ENCODE results near the gene HHEX.

HHEX gene

GRCh38 chr10:92667078-92667477 lies 22.7 kb upstream of the HHEX start:
- H3K4me1 ChIP-seq (ENCODE audit: control insufficient read depth, insufficient read depth, low read length): no peaks in the 10 kb centered on the region
- WGBS, 2 experiments: 95% methylated on average over 6 of the region's 6 CpGs
- H3K27me3 ChIP-seq (ENCODE audit: control insufficient read depth, insufficient read depth, low read length, poor library complexity, severe bottlenecking): no peaks in the 10 kb centered on the region
- no peaks in the 10 kb centered on the region for H3K9me3 ChIP-seq (ENCODE audit: control insufficient read depth, low read length)
- H3K27ac ChIP-seq (ENCODE audit: insufficient read depth, low read depth, low read length, poor library complexity, severe bottlenecking): no peak overlapping the region
- H3K4me3 ChIP-seq (ENCODE audit: insufficient read depth, low read depth, low read length): no peak overlapping the region
- H3K36me3 ChIP-seq (ENCODE audit: control insufficient read depth, insufficient read depth, low read length): no peaks in the 10 kb centered on the region

- H3K4me1 ChIP-seq (ENCODE audit: control insufficient read depth, insufficient read depth, low read length): no peaks in the 10 kb centered on the region
- no peak overlapping the region for H3K4me3 ChIP-seq (ENCODE audit: insufficient read depth, low read depth, low read length)
- no peaks in the 10 kb centered on the region for H3K27me3 ChIP-seq (ENCODE audit: control insufficient read depth, insufficient read depth, low read length, poor library complexity, severe bottlenecking)
- no peaks in the 10 kb centered on the region for H3K36me3 ChIP-seq (ENCODE audit: control insufficient read depth, insufficient read depth, low read length)
- no peaks in the 10 kb centered on the region for H3K9me3 ChIP-seq (ENCODE audit: control insufficient read depth, low read length)
- no peak overlapping the region for H3K27ac ChIP-seq (ENCODE audit: insufficient read depth, low read depth, low read length, poor library complexity, severe bottlenecking)
Observed at GRCh38 chr10:92677708-92678107, 12.0 kb upstream of the HHEX start.

GRCh38 chr10:92678206-92678605 lies 11.5 kb upstream of the HHEX start:
- Histone ChIP-seq H3K36me3 (ENCODE audit: control insufficient read depth, insufficient read depth, low read length) (no peaks in the 10 kb centered on the region), H3K9me3 (ENCODE audit: control insufficient read depth, low read length) (no peaks in the 10 kb centered on the region), H3K27ac (ENCODE audit: insufficient read depth, low read depth, low read length, poor library complexity, severe bottlenecking) (no peak overlapping the region), H3K4me1 (ENCODE audit: control insufficient read depth, insufficient read depth, low read length) (no peaks in the 10 kb centered on the region), H3K27me3 (ENCODE audit: control insufficient read depth, insufficient read depth, low read length, poor library complexity, severe bottlenecking) (no peaks in the 10 kb centered on the region), H3K4me3 (ENCODE audit: insufficient read depth, low read depth, low read length) (no peak overlapping the region)
- WGBS, 2 experiments: 91 to 93% methylated on average over 5 of the region's 5 CpGs

- H3K9me3 ChIP-seq (ENCODE audit: control insufficient read depth, low read length): no peaks in the 10 kb centered on the region
- no peak overlapping the region for H3K27ac ChIP-seq (ENCODE audit: insufficient read depth, low read depth, low read length, poor library complexity, severe bottlenecking)
- WGBS, 2 experiments: 94 to 100% methylated on average over 1 to 2 of the region's 2 CpGs
- H3K4me1 ChIP-seq (ENCODE audit: control insufficient read depth, insufficient read depth, low read length): no peaks in the 10 kb centered on the region
- H3K27me3 ChIP-seq (ENCODE audit: control insufficient read depth, insufficient read depth, low read length, poor library complexity, severe bottlenecking): no peaks in the 10 kb centered on the region
- H3K36me3 ChIP-seq (ENCODE audit: control insufficient read depth, insufficient read depth, low read length): no peaks in the 10 kb centered on the region
- H3K4me3 ChIP-seq (ENCODE audit: insufficient read depth, low read depth, low read length): no peak overlapping the region
Observed at GRCh38 chr10:92681306-92681834, 8.4 kb upstream of the HHEX start.

- 57 to 64% methylated on average over 5 of the region's 5 CpGs for whole genome bisulfite sequencing, 2 experiments
- H3K27me3 ChIP-seq (ENCODE audit: control insufficient read depth, insufficient read depth, low read length, poor library complexity, severe bottlenecking): peaks cover 61% of the 10 kb centered on the region
- peaks cover 6% of the 10 kb centered on the region for H3K4me1 ChIP-seq (ENCODE audit: control insufficient read depth, insufficient read depth, low read length)
- H3K9me3 ChIP-seq (ENCODE audit: control insufficient read depth, low read length): no peaks in the 10 kb centered on the region
- no peak overlapping the region for H3K27ac ChIP-seq (ENCODE audit: insufficient read depth, low read depth, low read length, poor library complexity, severe bottlenecking)
- no peaks in the 10 kb centered on the region for H3K36me3 ChIP-seq (ENCODE audit: control insufficient read depth, insufficient read depth, low read length)
- H3K4me3 ChIP-seq (ENCODE audit: insufficient read depth, low read depth, low read length): no peak overlapping the region
Observed at GRCh38 chr10:92688573-92688926, 1.2 kb upstream of the HHEX start.

- H3K27me3 ChIP-seq (ENCODE audit: control insufficient read depth, insufficient read depth, low read length, poor library complexity, severe bottlenecking): peaks cover 67% of the 10 kb centered on the region
- peak overlapping the region; percentile 11 for H3K4me3 ChIP-seq (ENCODE audit: insufficient read depth, low read depth, low read length)
- H3K4me1 ChIP-seq (ENCODE audit: control insufficient read depth, insufficient read depth, low read length): peaks cover 6% of the 10 kb centered on the region
- 1 to 2% methylated on average over 63 of the region's 63 CpGs for WGBS, 2 experiments
- no peak overlapping the region for H3K27ac ChIP-seq (ENCODE audit: insufficient read depth, low read depth, low read length, poor library complexity, severe bottlenecking)
- no peaks in the 10 kb centered on the region for H3K36me3 ChIP-seq (ENCODE audit: control insufficient read depth, insufficient read depth, low read length)
- H3K9me3 ChIP-seq (ENCODE audit: control insufficient read depth, low read length): no peaks in the 10 kb centered on the region
Observed at GRCh38 chr10:92688927-92689662, 660 bp upstream of the HHEX start.

- Histone ChIP-seq H3K27ac (ENCODE audit: insufficient read depth, low read depth, low read length, poor library complexity, severe bottlenecking) (no peak overlapping the region), H3K4me1 (ENCODE audit: control insufficient read depth, insufficient read depth, low read length) (peaks cover 6% of the 10 kb centered on the region), H3K4me3 (ENCODE audit: insufficient read depth, low read depth, low read length) (peak overlapping the region; percentile 14), H3K9me3 (ENCODE audit: control insufficient read depth, low read length) (no peaks in the 10 kb centered on the region), H3K27me3 (ENCODE audit: control insufficient read depth, insufficient read depth, low read length, poor library complexity, severe bottlenecking) (peaks cover 80% of the 10 kb centered on the region), H3K36me3 (ENCODE audit: control insufficient read depth, insufficient read depth, low read length) (no peaks in the 10 kb centered on the region)
- WGBS, 2 experiments: 1% methylated on average over 73 of the region's 73 CpGs
Observed at GRCh38 chr10:92690211-92690914, 608 bp downstream of the HHEX start.

- Histone ChIP-seq H3K4me3 (ENCODE audit: insufficient read depth, low read depth, low read length) (no peak overlapping the region), H3K36me3 (ENCODE audit: control insufficient read depth, insufficient read depth, low read length) (no peaks in the 10 kb centered on the region), H3K4me1 (ENCODE audit: control insufficient read depth, insufficient read depth, low read length) (peaks cover 6% of the 10 kb centered on the region), H3K27me3 (ENCODE audit: control insufficient read depth, insufficient read depth, low read length, poor library complexity, severe bottlenecking) (peaks cover 86% of the 10 kb centered on the region), H3K27ac (ENCODE audit: insufficient read depth, low read depth, low read length, poor library complexity, severe bottlenecking) (no peak overlapping the region), H3K9me3 (ENCODE audit: control insufficient read depth, low read length) (no peaks in the 10 kb centered on the region)
- 1 to 3% methylated on average over 30 of the region's 30 CpGs for WGBS, 2 experiments
Observed at GRCh38 chr10:92690915-92691590, 1.3 kb downstream of the HHEX start.

GRCh38 chr10:92691591-92692079 lies 1.9 kb downstream of the HHEX start:
- Histone ChIP-seq H3K36me3 (ENCODE audit: control insufficient read depth, insufficient read depth, low read length) (no peaks in the 10 kb centered on the region), H3K27ac (ENCODE audit: insufficient read depth, low read depth, low read length, poor library complexity, severe bottlenecking) (no peak overlapping the region), H3K9me3 (ENCODE audit: control insufficient read depth, low read length) (no peaks in the 10 kb centered on the region), H3K4me1 (ENCODE audit: control insufficient read depth, insufficient read depth, low read length) (peaks cover 6% of the 10 kb centered on the region), H3K4me3 (ENCODE audit: insufficient read depth, low read depth, low read length) (no peak overlapping the region), H3K27me3 (ENCODE audit: control insufficient read depth, insufficient read depth, low read length, poor library complexity, severe bottlenecking) (peaks cover 92% of the 10 kb centered on the region)
- WGBS, 2 experiments: 1% methylated on average over 35 of the region's 35 CpGs

- Histone ChIP-seq H3K4me1 (ENCODE audit: control insufficient read depth, insufficient read depth, low read length) (peaks cover 6% of the 10 kb centered on the region), H3K27me3 (ENCODE audit: control insufficient read depth, insufficient read depth, low read length, poor library complexity, severe bottlenecking) (peaks cover 98% of the 10 kb centered on the region), H3K36me3 (ENCODE audit: control insufficient read depth, insufficient read depth, low read length) (no peaks in the 10 kb centered on the region), H3K9me3 (ENCODE audit: control insufficient read depth, low read length) (no peaks in the 10 kb centered on the region), H3K27ac (ENCODE audit: insufficient read depth, low read depth, low read length, poor library complexity, severe bottlenecking) (no peak overlapping the region), H3K4me3 (ENCODE audit: insufficient read depth, low read depth, low read length) (no peak overlapping the region)
- WGBS, 2 experiments: 1 to 2% methylated on average over 34 of the region's 34 CpGs
Observed at GRCh38 chr10:92692080-92692671, 2.4 kb downstream of the HHEX start.

Data from ectodermal cell (in vitro differentiated cells).